ENCODE data around the gene MPP3. TPM values are rescaled to one million over a fixed set of nuclear protein-coding genes. Genes with fewer than 3 reads are reported as not detected.
A peak's percentile ranks its signal among the peaks of the same experiment; 100 is the strongest.
"Not testable (repeated sequence)": the region's sequence is repeated elsewhere in the genome, so short reads cannot be mapped to it uniquely, and the experiment has no call there.

MPP3 gene
- total and polyA plus RNA-seq, 2 donors from 2014 or later, result 3.2 to 5.8 TPM

GRCh38 chr17:43801844-43802243 is 31.1 kb downstream of the MPP3 start:
- no peak overlapping the region for H3K27ac ChIP-seq (ENCODE audit: low read depth in 2 of 2, low read length in 2 of 2)
- H3K4me1 ChIP-seq (ENCODE audit: control insufficient read depth in 2 of 3, insufficient read depth in 2 of 3, low read depth in 1 of 3, low read length in 3 of 3), result no peaks in the 10 kb centered on the region
- H3K27me3 ChIP-seq (ENCODE audit: control insufficient read depth, insufficient read depth, low read length), result no peaks in the 10 kb centered on the region
- intact Hi-C loops (cut with DNase I), result no loop called here
- DNase-seq, result no peak
- no peak for TF ChIP-seq CTCF (IDR thresholded peaks at IDR 0.05; ENCODE audit: borderline replicate concordance, extremely low read depth, insufficient read depth)
- no peak for FAIRE-seq
- H3K9ac ChIP-seq (ENCODE audit: low read length in 3 of 3), result no peak overlapping the region
- H3K9me3 ChIP-seq (ENCODE audit: control insufficient read depth in 2 of 3, insufficient read depth in 1 of 3, low read length in 3 of 3), result no peaks in the 10 kb centered on the region
- no peak overlapping the region for H3K4me3 ChIP-seq (ENCODE audit: low read length in 3 of 3)
- H3K36me3 ChIP-seq (ENCODE audit: control insufficient read depth in 2 of 3, insufficient read depth in 3 of 3, low read length in 3 of 3), result no peaks in the 10 kb centered on the region

GRCh38 chr17:43800736-43801135 is 32.2 kb downstream of the MPP3 start:
- DNase-seq (no peak), FAIRE-seq (no peak)
- TF ChIP-seq CTCF (IDR thresholded peaks at IDR 0.05; ENCODE audit: borderline replicate concordance, extremely low read depth, insufficient read depth), result no peak
- no peak overlapping the region for H3K9ac ChIP-seq (ENCODE audit: low read length in 3 of 3)
- intact Hi-C loops (cut with DNase I), result no loop called here
- no peaks in the 10 kb centered on the region for H3K36me3 ChIP-seq (ENCODE audit: control insufficient read depth in 2 of 3, insufficient read depth in 3 of 3, low read length in 3 of 3)
- no peaks in the 10 kb centered on the region for H3K4me1 ChIP-seq (ENCODE audit: control insufficient read depth in 2 of 3, insufficient read depth in 2 of 3, low read depth in 1 of 3, low read length in 3 of 3)
- H3K4me3 ChIP-seq (ENCODE audit: low read length in 3 of 3), result no peak overlapping the region
- no peak overlapping the region for H3K27ac ChIP-seq (ENCODE audit: low read depth in 2 of 2, low read length in 2 of 2)
- no peaks in the 10 kb centered on the region for H3K27me3 ChIP-seq (ENCODE audit: control insufficient read depth, insufficient read depth, low read length)
- H3K9me3 ChIP-seq (ENCODE audit: control insufficient read depth in 2 of 3, insufficient read depth in 1 of 3, low read length in 3 of 3), result no peaks in the 10 kb centered on the region

GRCh38 chr17:43799047-43799446 is 33.9 kb downstream of the MPP3 start:
- intact Hi-C loops (cut with DNase I), result no loop called here
- H3K27ac ChIP-seq (ENCODE audit: low read depth in 2 of 2, low read length in 2 of 2), result no peak overlapping the region
- no peaks in the 10 kb centered on the region for H3K9me3 ChIP-seq (ENCODE audit: control insufficient read depth in 2 of 3, insufficient read depth in 1 of 3, low read length in 3 of 3)
- TF ChIP-seq CTCF (IDR thresholded peaks at IDR 0.05; ENCODE audit: borderline replicate concordance, extremely low read depth, insufficient read depth), result no peak
- FAIRE-seq, result no peak
- no peaks in the 10 kb centered on the region for H3K36me3 ChIP-seq (ENCODE audit: control insufficient read depth in 2 of 3, insufficient read depth in 3 of 3, low read length in 3 of 3)
- no peak overlapping the region for H3K4me3 ChIP-seq (ENCODE audit: low read length in 3 of 3)
- DNase-seq, result no peak
- H3K4me1 ChIP-seq (ENCODE audit: control insufficient read depth in 2 of 3, insufficient read depth in 2 of 3, low read depth in 1 of 3, low read length in 3 of 3), result no peaks in the 10 kb centered on the region
- H3K27me3 ChIP-seq (ENCODE audit: control insufficient read depth, insufficient read depth, low read length), result no peaks in the 10 kb centered on the region
- no peak overlapping the region for H3K9ac ChIP-seq (ENCODE audit: low read length in 3 of 3)

- intact Hi-C loops (cut with DNase I); H3K36me3 ChIP-seq (ENCODE audit: control insufficient read depth in 2 of 3, insufficient read depth in 3 of 3, low read length in 3 of 3); H3K4me1 ChIP-seq (ENCODE audit: control insufficient read depth in 2 of 3, insufficient read depth in 2 of 3, low read depth in 1 of 3, low read length in 3 of 3); H3K9me3 ChIP-seq (ENCODE audit: control insufficient read depth in 2 of 3, insufficient read depth in 1 of 3, low read length in 3 of 3); H3K9ac ChIP-seq (ENCODE audit: low read length in 3 of 3); FAIRE-seq; H3K27me3 ChIP-seq (ENCODE audit: control insufficient read depth, insufficient read depth, low read length); H3K4me3 ChIP-seq (ENCODE audit: low read length in 3 of 3); H3K27ac ChIP-seq (ENCODE audit: low read depth in 2 of 2, low read length in 2 of 2): not testable (repeated sequence)
- DNase-seq, result peak in 1 of 5 donors; percentile 39
Measured at GRCh38 chr17:43798024-43798423, 34.9 kb downstream of the MPP3 start.

- intact Hi-C loops (cut with DNase I); H3K4me3 ChIP-seq (ENCODE audit: low read length in 3 of 3); H3K9ac ChIP-seq (ENCODE audit: low read length in 3 of 3); H3K27ac ChIP-seq (ENCODE audit: low read depth in 2 of 2, low read length in 2 of 2); H3K9me3 ChIP-seq (ENCODE audit: control insufficient read depth in 2 of 3, insufficient read depth in 1 of 3, low read length in 3 of 3); DNase-seq; H3K27me3 ChIP-seq (ENCODE audit: control insufficient read depth, insufficient read depth, low read length); FAIRE-seq; H3K4me1 ChIP-seq (ENCODE audit: control insufficient read depth in 2 of 3, insufficient read depth in 2 of 3, low read depth in 1 of 3, low read length in 3 of 3); H3K36me3 ChIP-seq (ENCODE audit: control insufficient read depth in 2 of 3, insufficient read depth in 3 of 3, low read length in 3 of 3): not testable (repeated sequence)
Measured at GRCh38 chr17:43792668-43793067, 40.3 kb downstream of the MPP3 start.
